ENCODE measurements around the gene TAS2R14. TPM values are rescaled to one million over a fixed set of nuclear protein-coding genes. Genes with fewer than 3 reads are reported as not detected.

Gene TAS2R14
- total and polyA plus RNA-seq, 2 of the 13 experiments (the other 11 are each of a cell fraction or from before 2014, with no cell fraction given) = 1.1 to 2.3 TPM

GRCh38 chr12:10891937-10892336, 47.1 kb downstream of the TAS2R14 start (continued):
- TF ChIP-seq ZFX (CRISPR knock-in tag; IDR thresholded peaks at IDR 0.05; ENCODE audit: low read depth) = peak; percentile 77
- TF ChIP-seq EP300 (IDR thresholded peaks at IDR 0.05; ENCODE audit: low read depth in 2 of 2, low read length in 2 of 2) = peak; percentile 94 to 100; a peak in 3 of 4 replicates
- peak; percentile 99 for TF ChIP-seq EP300 (CRISPR knock-in tag; IDR thresholded peaks at IDR 0.05; ENCODE audit: borderline replicate concordance)
- TF ChIP-seq ZNF567 (CRISPR knock-in tag; IDR thresholded peaks at IDR 0.05; ENCODE audit: borderline replicate concordance) = no peak
- TF ChIP-seq NPAS2 (CRISPR knock-in tag; IDR thresholded peaks at IDR 0.05; ENCODE audit: borderline replicate concordance) = no peak
- TF ChIP-seq ZNF646 (CRISPR knock-in tag; IDR thresholded peaks at IDR 0.05) = peak; percentile 25; the same call in 1 of the 2 replicates
- no peak for TF ChIP-seq ZNF253 (CRISPR knock-in tag; IDR thresholded peaks at IDR 0.05; ENCODE audit: borderline replicate concordance)
- TF ChIP-seq ZNF777 (CRISPR knock-in tag; IDR thresholded peaks at IDR 0.05) = no peak
- no peak for TF ChIP-seq ZMAT5 (CRISPR knock-in tag; IDR thresholded peaks at IDR 0.05; ENCODE audit: borderline replicate concordance, low read depth)
- peak; percentile 95 for TF ChIP-seq ZNF362 (CRISPR knock-in tag; IDR thresholded peaks at IDR 0.05; ENCODE audit: borderline replicate concordance)
- no peak for TF ChIP-seq ZNF407 (CRISPR knock-in tag; IDR thresholded peaks at IDR 0.05; ENCODE audit: not compliant biosample characterization)
- TF ChIP-seq ZBTB1 (CRISPR knock-in tag; IDR thresholded peaks at IDR 0.05; ENCODE audit: borderline replicate concordance) = no peak
- peak; percentile 95 for TF ChIP-seq ZFP1 (CRISPR knock-in tag; IDR thresholded peaks at IDR 0.05)
- no peak for TF ChIP-seq NR3C1 (CRISPR knock-in tag; IDR thresholded peaks at IDR 0.05)
